RWPE2 (cell line): Measurements from ENCODE around the gene CDKN2B-AS1.

Source experiments
- ATAC-seq: fragments of 200-7000 bp; cut with Tn5 transposase; 3 replicates; pipeline ENCODE4 v1.9.1; 2021; ENCODE audit warnings: low read depth
- DNase-seq: peaks from one replicate; pipeline ENCODE4 v3.0.0-alpha.2; 2020; ENCODE audit warnings: low spot score
- H3K27ac ChIP-seq: fragments of 450-650 bp; 2 replicates; pipeline ENCODE4 v1.5.1; 2017; ENCODE audit warnings: mild to moderate bottlenecking; ENCODE audit not compliant: poor library complexity, severe bottlenecking
- H3K27me3 ChIP-seq: fragments of 250-450 bp; sonication (Bioruptor Pico); 2 replicates; pipeline ENCODE4 v1.5.1; 2021; ENCODE audit warnings: mild to moderate bottlenecking, moderate library complexity; ENCODE audit not compliant: insufficient read depth, poor library complexity, severe bottlenecking
- H3K36me3 ChIP-seq: fragments of 250-450 bp; sonication (Bioruptor Pico); 2 replicates; pipeline ENCODE4 v1.5.1; 2020; ENCODE audit warnings: low read depth, mild to moderate bottlenecking, moderate library complexity
- H3K4me1 ChIP-seq: fragments of 250-450 bp; sonication (Bioruptor Pico); 2 replicates; pipeline ENCODE4 v1.5.1; 2021; ENCODE audit warnings: mild to moderate bottlenecking, moderate library complexity; ENCODE audit not compliant: insufficient read depth, poor library complexity, severe bottlenecking
- H3K4me3 ChIP-seq: fragments of 250-450 bp; sonication (Bioruptor Pico); 2 replicates; pipeline ENCODE4 v1.5.1; 2021; ENCODE audit warnings: mild to moderate bottlenecking, moderate library complexity; ENCODE audit not compliant: severe bottlenecking
- H3K9me3 ChIP-seq: fragments of 250-450 bp; sonication (Bioruptor Pico); 2 replicates; pipeline ENCODE4 v1.5.1; 2021; ENCODE audit warnings: mild to moderate bottlenecking, moderate library complexity; ENCODE audit not compliant: severe bottlenecking
- CTCF ChIP-seq: fragments of 450-650 bp; IDR thresholded peaks from one replicate; pipeline ENCODE4 v1.5.1; 2017; ENCODE audit warnings: mild to moderate bottlenecking, moderate library complexity; ENCODE audit not compliant: poor library complexity, severe bottlenecking

Gene CDKN2B-AS1

DNA sequence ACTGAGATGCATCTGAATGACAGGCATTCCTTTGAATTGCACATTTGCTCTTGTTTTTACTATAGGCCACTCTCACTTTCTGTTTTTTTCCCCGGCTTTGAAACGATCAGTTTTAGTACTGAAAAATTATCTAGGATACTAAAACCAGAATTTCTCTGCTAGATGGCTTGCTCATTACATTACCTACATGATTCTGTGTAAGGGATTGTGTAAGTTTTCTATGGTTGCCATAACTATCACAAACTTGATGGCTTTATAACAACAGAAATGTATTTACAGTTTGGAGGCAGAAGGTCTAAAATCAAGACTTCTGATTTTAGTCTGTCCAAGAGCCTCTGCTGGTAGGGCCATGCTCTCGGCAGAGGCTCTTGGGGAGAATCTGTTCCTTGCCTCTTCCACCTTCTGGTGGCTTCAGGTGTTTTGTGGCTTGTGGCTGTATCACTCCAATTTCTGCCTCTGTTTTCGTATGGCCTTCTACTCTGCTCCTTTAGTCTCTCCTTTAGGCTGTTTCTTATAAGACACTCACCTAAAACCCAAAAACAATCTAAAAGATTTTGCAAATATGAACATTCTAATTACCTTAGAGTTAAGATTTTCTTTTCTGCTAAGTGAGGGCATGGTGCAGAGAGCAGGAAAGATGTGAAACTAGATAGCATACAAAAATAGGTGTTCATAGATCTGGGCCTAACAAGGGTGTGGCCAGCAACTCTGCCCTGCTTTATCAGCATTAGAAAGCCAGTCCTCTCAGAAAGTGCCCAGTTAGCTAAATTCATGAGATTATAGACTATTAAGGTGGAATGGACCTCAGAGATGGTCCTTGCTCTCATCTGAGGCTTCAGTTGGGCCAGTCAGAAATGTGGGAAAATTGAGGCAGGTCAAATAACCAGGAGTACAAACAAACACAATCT, 107.8 kb downstream of the CDKN2B-AS1 start:
- Histone ChIP-seq H3K27me3 (no peaks in the 10 kb centered on the region), H3K36me3 (no peaks in the 10 kb centered on the region), H3K27ac (peak overlapping the region; percentile 98), H3K4me3 (no peak overlapping the region), H3K9me3 (no peaks in the 10 kb centered on the region), H3K4me1 (peaks cover 59% of the 10 kb centered on the region)
- DNase-seq (no peak), ATAC-seq (no peak)
- no peak for TF ChIP-seq CTCF

DNA sequence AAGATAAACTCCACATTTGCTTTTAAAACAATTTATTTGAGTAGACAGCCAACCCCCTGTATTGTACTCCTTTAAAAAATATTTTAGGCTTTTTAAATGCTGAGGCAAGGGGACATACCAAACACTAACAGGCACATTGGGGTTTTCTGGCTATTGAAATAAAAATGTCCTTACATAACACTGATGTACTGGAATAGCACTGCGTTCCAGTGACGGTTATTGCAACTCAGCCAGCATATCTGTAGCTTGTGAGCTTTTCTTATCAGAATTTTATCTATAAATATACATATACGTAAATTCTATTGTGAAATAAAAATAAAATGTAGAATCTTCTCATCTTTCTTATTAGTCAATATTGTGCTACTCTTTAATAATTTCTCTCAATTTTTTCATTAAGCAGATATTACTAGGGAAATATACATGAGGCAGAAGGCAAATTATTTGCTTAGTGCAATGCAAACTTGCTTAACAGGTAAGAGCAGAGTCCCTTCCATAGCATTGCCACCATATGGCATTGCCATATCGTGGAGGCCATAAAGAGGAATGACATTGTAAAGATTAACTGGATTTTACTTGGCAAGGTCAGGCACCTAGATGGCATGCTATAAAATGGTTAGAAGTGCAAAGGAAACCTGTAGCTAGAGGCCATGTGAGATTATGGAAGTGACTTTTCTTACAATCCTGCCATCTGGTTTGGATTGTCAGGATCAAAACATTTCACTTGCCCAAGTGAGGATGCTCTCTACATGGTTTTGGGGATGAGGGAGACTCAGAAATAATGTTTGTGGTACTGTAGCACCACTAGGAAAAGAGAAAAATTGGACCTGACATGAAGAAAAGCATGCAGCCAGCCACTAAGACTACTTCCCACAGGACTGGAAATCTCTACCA, 109.3 kb downstream of the CDKN2B-AS1 start:
- H3K9me3 ChIP-seq, result no peaks in the 10 kb centered on the region
- H3K27me3 ChIP-seq, result no peaks in the 10 kb centered on the region
- H3K27ac ChIP-seq, result peak overlapping the region; percentile 98
- TF ChIP-seq CTCF, result no peak
- ATAC-seq (peak; percentile 46), DNase-seq (no peak)
- H3K4me1 ChIP-seq, result peaks cover 54% of the 10 kb centered on the region
- H3K36me3 ChIP-seq, result no peaks in the 10 kb centered on the region
- no peak overlapping the region for H3K4me3 ChIP-seq

DNA sequence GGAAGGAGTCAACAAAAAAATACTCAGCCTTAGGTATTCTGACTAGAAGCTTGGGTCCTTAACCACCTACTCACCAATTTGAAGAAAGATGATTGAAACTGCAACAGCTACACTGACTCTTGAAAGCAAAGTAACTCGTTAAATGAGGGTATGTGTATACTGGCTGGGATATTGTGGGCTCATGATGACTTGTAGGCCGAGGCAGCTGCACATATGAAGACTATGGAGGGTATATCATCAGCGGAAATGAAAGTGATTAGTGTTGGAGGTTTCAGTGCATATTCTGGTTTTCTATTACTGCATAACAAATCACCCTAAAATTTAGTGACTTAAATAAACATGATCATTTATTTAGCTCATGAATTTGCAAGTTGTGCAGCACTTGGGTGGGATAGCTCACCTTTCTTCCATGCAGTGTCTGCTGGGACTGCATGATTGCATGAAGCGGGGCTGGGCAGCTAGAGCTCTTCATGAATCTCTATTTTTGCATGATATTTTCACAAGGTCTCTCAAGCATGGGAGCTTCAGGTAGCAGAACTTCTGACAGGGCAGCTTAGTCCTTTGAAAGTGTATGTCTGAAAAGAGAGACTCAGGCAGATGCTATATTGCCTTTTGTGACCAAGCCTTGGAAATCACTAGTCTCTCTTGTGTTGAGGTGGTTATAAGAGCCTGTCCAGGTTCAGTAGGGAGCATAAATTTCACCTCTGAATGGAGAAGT, 110.6 kb downstream of the CDKN2B-AS1 start:
- Histone ChIP-seq H3K4me3 (no peak overlapping the region), H3K9me3 (no peaks in the 10 kb centered on the region), H3K36me3 (no peaks in the 10 kb centered on the region), H3K27me3 (no peaks in the 10 kb centered on the region), H3K27ac (peak overlapping the region; percentile 98), H3K4me1 (peaks cover 53% of the 10 kb centered on the region)
- no peak for TF ChIP-seq CTCF
- DNase-seq, result no peak
- no peak for ATAC-seq

- TF ChIP-seq CTCF, result no peak
- Histone ChIP-seq H3K36me3 (no peaks in the 10 kb centered on the region), H3K9me3 (no peaks in the 10 kb centered on the region), H3K4me3 (no peak overlapping the region), H3K27me3 (no peaks in the 10 kb centered on the region), H3K4me1 (peaks cover 63% of the 10 kb centered on the region), H3K27ac (peak overlapping the region; percentile 98)
- DNase-seq (no peak), ATAC-seq (peak; percentile 43)
Observed at GRCh38 chr9:22107202-22108045, 112.8 kb downstream of the CDKN2B-AS1 start.
